H1 (cell line): ENCODE results near the gene CUL9. TPM values are rescaled to one million over a fixed set of nuclear protein-coding genes. Genes with fewer than 3 reads are reported as not detected.

Experiments used
- CTCF ChIA-PET: fragments of 300-600 bp; sonication (Branson Sonifier 250); formaldehyde crosslinking; loops from one replicate; lab custom pipeline; 2021; ENCODE audit not compliant: partially characterized antibody; lab: Charles Lee
- POLR2A ChIA-PET: fragments of 300-600 bp; sonication (Branson Sonifier 250); formaldehyde crosslinking; loops from one replicate; lab custom pipeline; 2021; ENCODE audit warnings: inconsistent platforms; ENCODE audit not compliant: partially characterized antibody; lab: Charles Lee
- DNase-seq, 2 experiments: peaks; one replicate each; pipeline versions ENCODE4 v3.0.0 to v3.0.0-alpha.2; 2010 to 2022; ENCODE audit warnings: low spot score in 2 of 2, low read depth in 1 of 2, mixed read lengths in 1 of 2
- FAIRE-seq: peaks from 2 replicates; lab custom pipeline; 2011; peaks lifted over from hg19 to GRCh38; lab: Jason Lieb, UNC
- H2AFZ ChIP-seq: 2 replicates; pipeline ENCODE4 v1.8.1; 2012; ENCODE audit warnings: low read length, inconsistent platforms
- H2AK5ac ChIP-seq: 2 replicates; pipeline ENCODE4 v1.6.1; 2013; ENCODE audit warnings: low read depth, low read length
- H2BK120ac ChIP-seq: replicated peaks from 2 replicates; pipeline ENCODE3; 2013; ENCODE audit warnings: low read depth, low read length, inconsistent platforms
- H2BK12ac ChIP-seq: 2 replicates; pipeline ENCODE4 v1.6.1; 2013; ENCODE audit warnings: low read depth, low read length
- H2BK15ac ChIP-seq: 2 replicates; pipeline ENCODE4 v1.6.1; 2013; ENCODE audit warnings: low read length
- H2BK20ac ChIP-seq: 2 replicates; pipeline ENCODE4 v1.6.1; 2013; ENCODE audit warnings: low read length
- H2BK5ac ChIP-seq: 2 replicates; pipeline ENCODE4 v1.6.1; 2013; ENCODE audit warnings: low read depth, low read length
- H3K14ac ChIP-seq: 2 replicates; pipeline ENCODE4 v1.6.1; 2013; ENCODE audit warnings: inconsistent platforms; ENCODE audit not compliant: insufficient read length
- H3K18ac ChIP-seq: 2 replicates; pipeline ENCODE4 v1.6.1; 2013; ENCODE audit warnings: low read length; ENCODE audit errors: extremely low read depth
- H3K23ac ChIP-seq: 2 replicates; pipeline ENCODE4 v1.6.1; 2013; ENCODE audit warnings: inconsistent platforms; ENCODE audit not compliant: insufficient read length
- H3K23me2 ChIP-seq: 2 replicates; pipeline ENCODE4 v1.6.1; 2013; ENCODE audit warnings: low read depth, low read length
- H3K27ac ChIP-seq: 2 replicates; pipeline ENCODE4 v1.6.1; 2011; ENCODE audit warnings: low read depth, low read length, inconsistent platforms
- H3K27me3 ChIP-seq, 4 experiments: replicated peaks in 1 of 4; 1 replicate in 1 of 4; 2 replicates in 3 of 4; pipeline versions ENCODE4 v1.6.1 to v1.8.1; 2011 to 2013; ENCODE audit warnings: low read length in 3 of 4, mild to moderate bottlenecking in 3 of 4, inconsistent platforms in 2 of 4, mixed read lengths in 2 of 4, moderate library complexity in 1 of 4; ENCODE audit not compliant: control insufficient read depth in 3 of 4, insufficient read depth in 3 of 4; ENCODE audit errors: extremely low read depth in 1 of 4
- H3K36me3 ChIP-seq, 4 experiments: 2 replicates each; pipeline versions ENCODE4 v1.6.1 to v1.8.1; 2011 to 2013; ENCODE audit warnings: mild to moderate bottlenecking in 4 of 4, low read length in 3 of 4, moderate library complexity in 2 of 4, control low read depth in 1 of 4, inconsistent platforms in 1 of 4; ENCODE audit not compliant: insufficient read depth in 4 of 4, control insufficient read depth in 2 of 4
- H3K4ac ChIP-seq: replicated peaks from 2 replicates; pipeline ENCODE3; 2013; ENCODE audit warnings: low read length, low read depth, mixed read lengths, inconsistent platforms; ENCODE audit not compliant: insufficient read length
- H3K4me1 ChIP-seq, 4 experiments: replicated peaks in 1 of 4; 1 replicate in 1 of 4; 2 replicates in 3 of 4; pipeline versions ENCODE4 v1.6.1 to v1.8.1; 2011 to 2013; ENCODE audit warnings: low read length in 3 of 4, inconsistent platforms in 2 of 4, mixed read lengths in 1 of 4; ENCODE audit not compliant: insufficient read depth in 4 of 4, control insufficient read depth in 3 of 4
- H3K4me2 ChIP-seq, 2 experiments: 2 replicates each; pipeline versions ENCODE4 v1.6.1 to v1.8.1; 2011 to 2013; ENCODE audit warnings: low read depth in 2 of 2, low read length in 2 of 2, control low read depth in 1 of 2, inconsistent platforms in 1 of 2, mild to moderate bottlenecking in 1 of 2; ENCODE audit not compliant: insufficient read depth in 1 of 2
- H3K4me3 ChIP-seq, 4 experiments: fragments of 200-600, 300-600 bp in 1 of 4; sonication (generic), shearing (Covaris generic), sonication (Bioruptor Twin) in 1 of 4; 2 replicates each; pipeline versions ENCODE4 v1.5.1 to v1.8.1; 2011 to 2016; ENCODE audit warnings: low read length in 4 of 4, low read depth in 3 of 4, control low read depth in 2 of 4, inconsistent platforms in 2 of 4, mild to moderate bottlenecking in 2 of 4, mixed read lengths in 1 of 4, moderate library complexity in 1 of 4; ENCODE audit not compliant: insufficient read depth in 2 of 4; ENCODE audit errors: extremely low read depth in 1 of 4
- H3K56ac ChIP-seq: replicated peaks from 2 replicates; pipeline ENCODE3; 2013; ENCODE audit warnings: low read depth, mild to moderate bottlenecking, mixed read lengths, low read length, inconsistent platforms; ENCODE audit not compliant: insufficient read length
- H3K79me1 ChIP-seq: 2 replicates; pipeline ENCODE4 v1.6.1; 2013; ENCODE audit warnings: low read depth, low read length, control low read depth
- H3K79me2 ChIP-seq, 2 experiments: 2 replicates each; pipeline versions ENCODE4 v1.6.1 to v1.8.1; 2012 to 2013; ENCODE audit warnings: low read length in 2 of 2, mild to moderate bottlenecking in 2 of 2, inconsistent platforms in 1 of 2; ENCODE audit not compliant: insufficient read depth in 2 of 2, control insufficient read depth in 1 of 2
- H3K9ac ChIP-seq, 4 experiments: replicated peaks in 1 of 4; 1 replicate in 1 of 4; 2 replicates in 3 of 4; pipeline versions ENCODE4 v1.6.1 to v1.8.1; 2011 to 2013; ENCODE audit warnings: low read depth in 3 of 4, low read length in 3 of 4, control low read depth in 2 of 4, mild to moderate bottlenecking in 2 of 4, moderate library complexity in 2 of 4, inconsistent platforms in 1 of 4; ENCODE audit errors: extremely low read depth in 1 of 4
- H3K9me3 ChIP-seq, 2 experiments: 2 replicates each; pipeline versions ENCODE4 v1.6.1 to v1.8.1; 2012 to 2013; ENCODE audit warnings: mild to moderate bottlenecking in 2 of 2, moderate library complexity in 2 of 2, control low read depth in 1 of 2, inconsistent platforms in 1 of 2, low read depth in 1 of 2, low read length in 1 of 2, mixed read lengths in 1 of 2; ENCODE audit not compliant: insufficient read depth in 2 of 2
- H4K20me1 ChIP-seq, 2 experiments: replicated peaks in 1 of 2; 2 replicates each; pipeline versions ENCODE3 to v1.8.1; 2011 to 2013; ENCODE audit warnings: inconsistent platforms in 2 of 2, low read length in 2 of 2, mild to moderate bottlenecking in 1 of 2; ENCODE audit not compliant: insufficient read depth in 2 of 2, control insufficient read depth in 1 of 2
- H4K5ac ChIP-seq: 2 replicates; pipeline ENCODE4 v1.6.1; 2013; ENCODE audit warnings: low read length, low read depth, mixed read lengths, inconsistent platforms; ENCODE audit not compliant: insufficient read length
- H4K8ac ChIP-seq: 2 replicates; pipeline ENCODE4 v1.8.0; 2013; ENCODE audit warnings: mild to moderate bottlenecking, moderate library complexity, low read length, inconsistent platforms; ENCODE audit not compliant: insufficient read depth; ENCODE audit errors: extremely low read depth
- H4K91ac ChIP-seq: replicated peaks from 2 replicates; pipeline ENCODE3; 2013; ENCODE audit warnings: low read length, mixed read lengths, inconsistent platforms; ENCODE audit not compliant: insufficient read length
- POLR2AphosphoS5 ChIP-seq: IDR thresholded peaks from 2 replicates; pipeline ENCODE4 v1.6.1; 2011; ENCODE audit warnings: low read depth, low read length
- SUZ12 ChIP-seq: fragments of 200-600 bp; sonication (generic); IDR thresholded peaks from 2 replicates; pipeline ENCODE4 v1.6.1; 2012; ENCODE audit warnings: mild to moderate bottlenecking, inconsistent platforms, low read length, moderate library complexity, mixed read lengths
- WGBS, 2 experiments: shearing (Covaris generic) in 1 of 2; methylation state at CpG; one replicate each; pipeline versions ENCODE4 v1.1.6 to v1.1.7; 2013 to 2015; ENCODE audit warnings: low lambda C conversion rate in 2 of 2, mixed read lengths in 2 of 2, inconsistent platforms in 1 of 2, low coverage in 1 of 2, missing lambda C conversion rate in 1 of 2; ENCODE audit not compliant: insufficient replicate concordance in 2 of 2, insufficient coverage in 1 of 2, insufficient read length in 1 of 2; ENCODE audit errors: extremely low coverage in 1 of 2, missing lambda C conversion rate in 1 of 2; 5-methylcytosine and 5-hydroxymethylcytosine counted together
- polyA plus RNA-seq, 7 experiments: library from polyadenylated mRNA; depleted of rRNA in 3 of 7; stranded (reverse) in 5 of 7; unstranded in 2 of 7; fragments of >200 nt in 5 of 7; fragments of 200-250 nt in 2 of 7; gene quantifications; 1 replicate in 5 of 7; 2 replicates in 1 of 7; 4 replicates in 1 of 7; pipeline versions ENCODE4 v1.2.1 to v1.2.3, GENCODE V29; 2011 to 2013; ENCODE audit warnings: missing spikeins in 2 of 7, mixed read lengths in 2 of 7
- total RNA-seq: library from RNA; stranded (reverse); fragmentation: NEBNext Ultra II Directional; extraction: Animal tissue kit (Norgen Biotek cat#: 25700); gene quantifications from 2 replicates; pipeline ENCODE4 v1.2.1, GENCODE V29; 2021

CUL9 gene
- total and polyA plus RNA-seq, 2 of the 8 experiments (the other 6 are each of a cell fraction or from before 2014, with no cell fraction given) = 7.7 to 9.8 TPM

- ChIA-PET CTCF (interaction anchor here (0.6 to 1.5 kb wide), 5 partner anchors 9 to 229 kb away, joined by 3 to 5 read pairs (median 3); partner anchors contain the start of gene SRF), POLR2A (interaction anchor here (0.7 to 4.0 kb wide), 10 partner anchors 9 to 122 kb away, joined by 3 to 30 read pairs (median 4); partner anchors contain the start of genes KLC4 and MRPL2)
- Histone ChIP-seq H4K20me1 (peaks cover 0 to 10% of the 10 kb centered on the region in 2 experiments), H3K23ac (no peak overlapping the region), H2BK20ac (no peak overlapping the region), H2AFZ (no peak overlapping the region), H3K27ac (no peak overlapping the region), H2BK12ac (0 out of 2 replicates have a peak overlapping the region, but pooled peaks have one; percentile 40), H2BK15ac (no peak overlapping the region), H3K56ac (no peak overlapping the region), H3K9ac (no peak overlapping the region), H2BK5ac (no peak overlapping the region), H3K27me3 (no peaks in the 10 kb centered on the region), H3K79me1 (no peaks in the 10 kb centered on the region), H4K8ac (no peak overlapping the region), H3K79me2 (no peaks in the 10 kb centered on the region), H3K4ac (no peak overlapping the region), H3K4me1 (peaks cover 0 to 3% (median 1%) of the 10 kb centered on the region in 4 experiments; a peak in 1 of 7 replicates), H3K23me2 (peaks cover 8% of the 10 kb centered on the region), H2AK5ac (no peak overlapping the region), H4K91ac (no peak overlapping the region), H3K9me3 (no peaks in the 10 kb centered on the region), H3K4me2 (peak overlapping the region; percentile 69 to 90; a peak in 3 of 4 replicates), H2BK120ac (no peak overlapping the region), H3K4me3 (peak overlapping the region in 2 of 4 experiments; percentile 54 to 75; a peak in 3 of 8 replicates), H3K36me3 (peaks cover 12 to 26% (median 25%) of the 10 kb centered on the region in 4 experiments), H4K5ac (no peak overlapping the region), H3K14ac (no peak overlapping the region), H3K18ac (no peak overlapping the region)
- TF ChIP-seq SUZ12 = no peak
- TF ChIP-seq POLR2AphosphoS5 = peak; percentile 45; the same call in 1 of the 2 replicates
- 85% methylated on average over 5 of the region's 5 CpGs; no CpG with 5 or more reads in 1 of the 2 experiments for WGBS, 2 experiments
- DNase-seq (no peak), FAIRE-seq (no peak)
These were observed 1.0 kb upstream of the CUL9 start for GRCh38 chr6:43180985-43181384.
